Stimulated activated CD4-positive, alpha-beta T cell treated with anti-CD3 and anti-CD28 coated beads, Interleukin-12 subunit alpha, Interleukin-12 subunit beta, amount 100 ng/mL, for 48 hours (primary cell): ENCODE data around the gene MORN5.

Experiments
- DNase-seq, 3 donors: peaks; one replicate each; pipeline ENCODE4 v3.0.0-alpha.2; 2020; ENCODE audit warnings: low read depth in 2 of 3, low spot score in 1 of 3

The MORN5 gene

DNA sequence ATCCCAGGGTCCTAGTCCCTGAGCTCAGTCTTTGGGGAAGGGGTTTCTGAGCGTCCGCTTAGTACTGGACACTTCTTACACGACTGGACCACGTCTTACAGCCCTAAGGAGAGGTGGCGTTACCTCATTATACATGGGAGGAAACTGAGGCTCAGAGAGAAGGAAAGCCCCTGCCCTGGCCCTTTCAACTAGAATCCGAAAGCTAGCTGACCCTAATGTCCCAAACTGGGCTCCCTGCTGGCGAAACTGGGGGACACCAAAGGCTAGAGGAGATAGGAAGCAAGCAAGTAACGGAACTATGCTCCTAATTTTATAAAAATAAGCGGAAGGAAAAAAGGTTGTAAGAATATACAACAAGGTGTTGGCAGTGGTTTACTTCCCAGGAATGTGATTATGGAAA is 54.8 kb downstream of the MORN5 start:
- no peak for DNase-seq

DNA sequence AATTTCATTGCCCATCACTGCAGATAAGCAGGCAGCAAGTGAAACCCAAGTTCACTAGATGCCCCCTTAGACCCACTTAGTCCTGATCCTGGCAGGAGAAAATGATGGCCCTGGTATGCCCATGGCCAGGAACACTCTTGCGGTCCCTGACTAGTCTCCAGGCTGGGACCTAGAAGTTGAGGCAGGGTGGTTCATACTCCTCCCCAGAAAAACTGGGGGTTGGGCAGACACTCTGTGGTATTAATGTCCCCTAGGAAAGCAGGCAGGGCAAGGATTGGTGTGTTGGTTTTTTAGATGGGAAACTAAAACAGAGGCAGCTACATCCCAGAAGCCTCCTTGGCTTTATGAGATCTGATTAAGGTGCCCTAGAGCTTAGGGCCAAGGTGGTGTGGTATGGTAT is 56.0 kb downstream of the MORN5 start:
- DNase-seq: no peak

DNA sequence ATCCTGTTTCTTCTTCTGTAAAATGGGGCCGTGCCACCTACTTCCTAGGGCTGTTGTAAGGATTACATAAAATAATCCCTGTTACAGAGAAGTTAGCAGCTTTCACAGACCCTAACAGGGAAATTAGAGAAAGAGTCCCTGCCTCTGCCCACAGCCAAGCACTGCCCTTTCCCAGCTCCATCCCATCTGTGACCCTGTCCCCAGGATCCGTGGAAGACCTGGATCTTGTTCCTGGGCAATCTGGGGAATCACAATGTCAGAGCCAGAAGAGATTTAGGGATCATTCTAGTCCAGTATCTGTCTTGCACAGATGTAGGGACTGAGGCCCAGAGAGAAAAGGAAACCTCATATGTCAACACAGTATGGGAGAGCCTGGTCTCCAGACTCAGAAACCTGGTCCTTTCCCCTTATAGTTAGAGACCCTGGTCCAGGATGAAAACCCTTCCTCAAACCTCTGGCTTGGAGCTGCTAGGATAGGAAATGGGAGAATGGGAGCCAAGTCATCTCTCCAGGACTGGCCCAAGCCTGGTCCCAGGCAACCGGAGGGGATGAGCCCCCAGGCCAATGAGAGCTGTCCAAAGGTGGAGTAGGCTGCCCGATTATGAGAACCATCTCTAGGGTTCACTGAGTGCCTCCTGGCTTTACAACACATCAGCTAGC is 56.6 kb downstream of the MORN5 start:
- DNase-seq: no peak

DNA sequence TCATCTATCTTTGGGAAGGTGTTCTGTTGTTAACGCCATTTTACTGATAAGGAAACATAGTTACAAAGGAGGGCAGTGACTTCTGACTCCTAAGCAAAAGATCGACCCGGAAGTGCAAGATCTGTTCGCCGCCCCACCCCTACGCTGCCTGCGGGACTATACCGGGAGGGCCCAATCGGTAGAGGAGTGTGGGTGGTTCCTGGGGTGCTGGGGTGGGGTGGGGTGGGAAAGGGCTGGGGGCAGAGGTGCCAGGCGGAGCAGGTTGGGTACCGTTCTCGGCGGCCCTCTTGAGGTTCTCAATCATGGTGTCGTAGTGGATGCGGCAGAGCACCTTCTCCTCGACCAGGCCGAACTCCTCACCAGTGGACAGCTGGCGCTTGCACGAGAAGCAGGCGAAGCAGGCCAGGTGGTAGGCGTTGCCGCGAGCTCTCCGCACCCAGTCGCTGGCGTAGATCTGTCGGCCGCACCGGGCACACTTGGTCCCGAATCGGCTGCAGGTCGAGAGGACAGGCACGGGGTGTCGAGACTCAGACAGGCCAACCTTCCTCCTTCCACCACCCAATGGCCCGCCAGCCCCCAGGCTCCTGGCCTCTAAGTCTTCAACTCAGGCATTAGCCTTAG is 57.2 kb downstream of the MORN5 start:
- no peak for DNase-seq

DNA sequence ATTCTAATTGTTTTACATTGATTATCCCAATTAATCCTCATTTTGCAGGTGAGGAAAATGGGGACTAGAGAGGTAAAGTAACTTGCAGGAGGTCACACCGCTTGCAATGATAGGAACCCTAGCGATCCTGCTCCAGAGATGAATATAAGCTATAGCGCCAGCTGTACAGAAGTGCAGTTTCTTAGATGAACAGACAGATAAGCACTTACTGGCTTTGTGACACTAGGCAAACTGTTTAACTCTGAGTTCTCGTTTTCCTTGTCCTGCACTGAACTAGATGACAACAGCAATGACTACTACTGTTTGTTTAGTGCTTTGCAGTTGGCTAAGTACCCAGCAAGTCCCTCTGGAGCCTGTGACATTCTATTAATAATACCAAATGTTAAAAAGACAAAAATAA is 57.9 kb downstream of the MORN5 start:
- DNase-seq: no peak

DNA sequence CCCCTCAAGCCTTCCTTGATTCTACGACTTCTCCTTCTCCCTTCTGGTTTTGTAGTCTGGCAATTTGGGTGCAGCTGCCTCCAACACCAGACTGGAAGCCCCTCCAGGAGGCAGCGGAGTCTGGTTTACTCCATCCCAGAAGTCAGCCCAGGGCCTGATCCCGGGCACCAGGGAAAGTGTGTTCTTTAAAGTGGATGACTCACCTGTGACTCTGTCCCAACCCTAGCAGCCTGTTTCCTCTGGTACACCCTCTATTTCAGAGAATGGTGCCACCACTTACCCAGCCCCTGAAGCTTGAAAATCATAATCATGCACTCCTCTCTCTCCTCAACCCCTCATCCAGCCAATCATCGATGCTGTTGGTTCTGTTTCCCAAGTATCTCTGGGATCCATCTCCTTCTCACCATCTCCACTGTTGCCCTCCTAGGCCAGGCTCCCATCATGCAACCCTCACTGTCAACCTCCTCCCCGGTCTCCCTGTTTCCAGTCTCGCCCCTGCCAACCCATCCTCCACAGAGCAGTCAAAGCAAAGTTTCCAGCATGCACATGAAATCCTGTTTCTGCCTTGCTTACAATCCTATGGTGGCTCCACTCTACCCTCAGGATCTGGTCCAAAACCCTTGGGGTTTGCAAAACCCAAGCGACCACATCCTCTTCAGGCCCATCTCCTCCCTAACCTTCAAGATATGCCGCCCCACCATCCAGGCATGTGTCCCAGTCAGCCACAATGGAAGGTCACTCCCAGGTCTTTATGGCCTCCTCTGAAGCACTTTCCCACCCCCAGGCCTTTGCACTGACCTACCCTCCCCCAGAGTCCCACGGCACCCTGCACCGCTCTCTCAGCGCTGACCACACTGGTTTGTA is 58.6 kb downstream of the MORN5 start:
- no peak for DNase-seq

DNA sequence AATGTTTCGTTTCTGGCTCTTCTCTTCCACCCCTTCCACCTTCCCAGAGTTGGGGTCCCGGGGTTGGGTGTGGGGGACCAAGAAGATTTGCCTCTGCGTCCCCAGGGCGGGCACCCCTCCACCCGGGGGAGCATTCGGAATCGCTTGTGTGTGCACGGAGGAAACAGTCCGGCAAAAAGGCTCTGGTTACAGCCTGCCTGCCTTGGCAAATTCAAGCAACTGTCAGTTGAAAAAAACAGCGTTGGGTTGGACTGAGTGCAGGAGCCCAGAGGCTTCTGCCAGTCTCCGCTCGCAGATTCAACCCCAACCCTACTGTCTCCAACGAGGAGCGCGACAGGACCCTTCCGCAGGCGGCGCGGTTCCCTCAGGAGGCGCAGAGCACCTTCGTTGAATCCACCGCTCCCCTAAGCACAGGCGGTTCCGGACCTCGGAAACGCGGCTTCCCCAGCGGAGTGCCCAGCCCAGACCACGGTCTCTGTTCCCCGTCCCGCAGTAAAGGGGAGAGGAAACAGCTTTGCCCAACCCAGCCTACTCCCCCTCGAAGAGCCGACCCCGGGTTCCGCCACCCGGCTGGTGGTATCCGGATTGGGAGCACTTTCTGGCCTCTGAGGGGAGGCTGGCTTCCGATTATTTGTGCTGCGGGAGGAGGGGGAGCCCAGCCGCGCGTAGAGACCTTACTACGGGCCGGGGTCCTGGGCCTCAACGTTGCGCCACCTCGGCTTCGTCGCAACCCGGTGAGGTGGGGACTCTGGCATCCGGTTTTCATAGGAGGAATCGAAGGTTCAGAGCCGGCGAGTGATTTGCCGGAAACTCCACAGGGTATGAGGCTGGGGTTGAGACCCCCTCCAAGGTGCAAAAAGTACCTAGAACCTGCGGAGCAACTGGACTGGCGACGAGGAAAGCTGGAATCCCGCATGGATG is 59.5 kb downstream of the MORN5 start:
- DNase-seq: no peak

DNA sequence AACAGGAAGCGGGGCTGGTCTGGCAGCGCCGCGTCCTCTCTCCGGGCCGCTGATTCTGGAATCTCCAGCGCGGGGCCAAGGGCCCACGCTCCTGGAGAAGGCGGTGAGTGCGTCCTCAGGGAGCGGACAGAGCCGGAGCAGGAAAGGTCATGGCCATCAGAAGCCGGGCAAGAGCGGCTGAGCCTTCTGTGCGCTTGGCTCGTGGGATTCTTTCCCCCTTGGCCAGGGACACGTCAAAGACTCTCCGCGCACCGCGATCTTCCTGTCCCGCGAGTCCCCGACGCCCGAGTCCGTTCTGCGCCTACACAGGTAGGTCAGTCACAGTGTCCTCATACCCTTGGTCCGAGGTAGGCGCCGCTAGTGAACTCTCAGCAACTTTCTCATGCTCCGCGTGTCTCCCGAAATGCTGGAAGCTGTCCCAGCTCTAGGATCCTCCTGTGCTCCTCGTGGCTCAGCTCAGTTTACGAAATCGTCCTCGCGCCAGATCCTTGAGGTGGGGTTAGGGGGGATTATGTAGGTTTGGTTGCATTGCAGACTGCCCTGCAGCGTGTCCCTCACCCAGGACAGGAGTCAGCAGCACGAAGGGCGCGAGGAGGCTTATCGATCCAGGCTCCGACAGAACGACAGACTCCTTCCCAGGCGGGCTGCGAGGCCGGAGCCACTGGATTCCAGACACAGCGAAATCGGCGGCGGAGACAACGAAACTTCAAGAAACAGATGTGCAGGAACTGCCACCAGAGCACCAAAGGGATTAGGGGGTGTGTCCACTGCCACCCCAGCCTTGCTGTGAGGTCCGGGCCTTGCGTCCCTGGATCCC is 60.4 kb downstream of the MORN5 start:
- no peak for DNase-seq

DNA sequence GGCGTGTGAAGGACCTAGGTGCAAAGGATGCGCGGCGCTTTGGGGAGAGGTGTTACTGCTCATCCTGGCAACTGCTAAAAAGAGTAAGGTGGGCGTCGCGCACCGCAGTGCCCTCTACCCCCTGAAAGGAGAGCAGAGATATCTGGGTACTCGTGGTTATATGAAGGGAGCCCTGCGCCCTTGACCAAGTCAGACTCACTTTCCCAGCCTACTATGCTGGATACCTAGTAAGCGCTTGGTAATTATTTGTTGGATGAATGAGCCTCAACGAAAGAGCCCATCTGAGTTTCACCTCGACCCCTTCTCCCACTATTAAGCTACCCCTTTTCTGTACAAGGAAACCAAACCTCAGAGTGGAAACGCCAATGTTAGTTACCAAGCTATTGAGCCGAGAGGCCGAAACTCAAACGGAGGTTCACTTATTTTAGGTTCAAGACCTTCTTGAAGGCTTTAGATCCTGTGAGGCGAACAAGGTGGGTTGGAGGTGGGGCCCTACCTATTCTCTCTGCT is 61.0 kb downstream of the MORN5 start:
- DNase-seq: no peak

DNA sequence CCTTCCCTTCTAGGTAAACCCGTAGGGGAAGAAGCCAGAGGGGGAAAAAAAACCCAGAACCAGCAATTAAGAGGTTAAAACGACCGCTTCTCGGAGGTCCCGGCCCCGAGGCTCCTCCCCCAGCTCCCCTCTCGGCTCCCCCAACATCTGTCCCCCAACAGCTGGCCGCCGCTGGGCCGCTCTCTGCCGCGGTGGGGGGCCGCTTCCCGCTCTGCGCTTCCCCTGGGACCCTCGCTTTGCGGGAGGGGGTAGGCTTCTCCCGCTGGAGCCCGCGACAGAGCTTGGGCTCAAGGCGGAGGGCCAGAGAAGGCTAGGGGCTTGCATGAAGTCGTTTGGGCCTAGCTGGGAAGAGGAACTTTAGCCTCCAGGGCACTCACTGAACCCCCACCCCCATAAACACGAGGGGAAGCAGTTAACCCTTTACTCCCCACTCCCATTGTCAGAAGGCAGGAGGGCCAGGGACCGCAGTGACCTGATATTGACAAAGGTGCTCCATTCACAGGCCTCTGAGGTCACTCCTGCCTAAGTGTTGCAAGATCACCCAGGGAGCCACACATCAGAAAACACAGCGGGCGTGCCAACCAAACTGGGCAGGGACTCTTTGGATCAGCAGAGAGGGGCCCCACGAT is 61.6 kb downstream of the MORN5 start:
- no peak for DNase-seq

DNA sequence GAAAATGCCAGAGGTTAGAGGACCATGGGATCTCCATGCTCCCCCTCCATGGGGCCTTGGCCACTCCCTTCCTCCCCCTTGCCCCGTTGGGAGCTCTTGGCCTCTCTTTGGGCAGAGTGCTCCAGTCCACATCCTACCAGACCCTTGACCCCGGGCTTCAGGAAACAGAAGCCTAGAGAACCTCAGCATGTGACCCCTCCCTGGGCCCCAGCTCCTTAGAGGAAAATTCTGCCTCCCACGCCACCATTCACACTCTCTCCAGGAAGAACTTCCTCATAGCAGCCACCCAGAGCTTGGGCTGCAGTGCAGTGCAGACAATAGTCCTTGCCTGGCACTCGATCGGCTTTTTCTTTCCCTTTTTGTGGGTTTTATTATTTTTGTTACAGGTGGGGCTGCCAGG is 63.1 kb downstream of the MORN5 start:
- DNase-seq: no peak

DNA sequence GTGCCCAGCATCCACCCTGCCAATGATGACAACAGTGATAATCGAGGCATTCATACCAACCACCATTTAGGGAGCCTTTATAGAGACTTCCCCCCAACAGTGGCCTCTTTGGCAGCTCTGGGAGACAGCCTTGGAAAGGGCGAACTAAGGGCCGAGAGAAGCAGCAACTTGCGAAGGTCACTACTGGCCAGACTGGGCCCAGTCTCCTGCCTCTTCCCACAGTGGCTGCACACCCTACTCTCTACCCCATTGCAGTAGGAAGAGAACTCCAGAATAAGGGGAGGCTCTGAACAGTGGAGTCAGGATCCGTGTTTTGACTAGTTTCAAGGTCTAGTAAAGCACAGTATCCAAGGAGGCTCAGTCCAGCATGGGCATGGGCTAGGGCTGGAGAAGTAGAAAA is 63.7 kb downstream of the MORN5 start:
- DNase-seq: no peak

DNA sequence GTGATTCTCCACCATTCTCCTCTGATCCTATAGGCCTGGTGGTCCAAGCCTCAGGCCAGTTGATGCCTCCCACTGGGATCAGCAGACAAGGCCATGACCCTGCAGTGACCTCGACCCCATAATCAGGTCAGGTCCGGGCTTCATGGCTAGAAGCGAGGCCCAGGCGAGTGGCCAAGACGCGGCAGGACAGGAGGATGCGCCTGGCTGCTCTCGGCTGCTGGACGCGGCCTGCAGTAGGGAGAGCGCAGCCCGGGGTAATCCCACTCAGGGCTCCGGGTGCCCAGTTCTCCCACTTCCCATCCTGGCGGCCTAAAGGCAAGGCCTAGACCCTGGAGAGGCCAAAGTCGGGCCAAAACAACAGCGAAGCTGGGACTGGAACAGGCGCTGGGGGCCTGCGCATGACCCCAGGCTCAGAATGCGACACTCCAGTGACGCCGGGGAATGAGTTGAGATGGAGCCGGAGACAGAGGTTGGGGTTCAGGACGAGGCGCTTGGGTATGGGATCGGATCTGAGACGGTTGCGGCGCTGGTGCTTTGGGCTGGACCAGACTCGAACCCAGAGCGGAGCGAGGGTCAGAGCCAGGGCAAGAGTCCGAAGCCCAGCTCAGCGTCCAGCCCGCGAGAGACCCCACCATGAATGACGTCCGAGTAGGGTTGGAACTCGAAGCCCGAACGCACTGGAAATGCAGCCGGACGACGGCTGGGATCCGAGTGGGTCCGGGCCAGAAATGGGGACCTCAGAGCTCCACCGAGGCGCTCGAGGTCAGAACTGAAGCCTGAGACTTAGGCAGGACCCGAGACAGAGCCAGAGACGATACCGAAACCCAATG is 65.8 kb downstream of the MORN5 start:
- no peak for DNase-seq

DNA sequence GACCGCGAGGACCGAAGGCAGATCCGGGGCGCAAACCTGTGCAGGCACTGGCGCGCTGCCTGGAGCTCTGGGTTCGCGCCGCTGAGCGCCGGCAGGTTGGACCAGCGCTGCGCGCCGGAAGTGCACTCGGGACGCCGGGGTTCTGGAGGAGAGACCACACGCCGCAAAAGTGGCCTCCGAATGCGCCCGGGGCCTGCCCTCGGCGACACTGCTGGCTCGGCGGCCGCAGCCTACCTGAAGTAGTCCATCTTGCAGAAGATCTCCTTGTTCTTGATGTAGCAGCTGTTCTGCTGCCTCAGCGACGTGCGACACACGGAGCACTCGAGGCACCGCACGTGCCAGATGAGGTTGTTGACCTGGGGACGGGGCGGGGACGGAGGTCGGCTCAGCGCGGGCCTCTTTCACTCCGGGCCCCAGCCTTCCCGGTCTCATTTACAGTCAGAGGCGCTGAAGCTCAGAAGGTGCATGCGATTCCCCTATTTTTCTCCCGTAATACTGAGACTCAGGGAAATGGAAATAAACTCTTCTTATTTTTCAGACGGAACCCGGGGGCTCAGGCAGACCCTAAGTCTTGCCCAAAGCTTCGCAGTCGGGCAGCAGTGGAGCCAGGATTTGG is 66.5 kb downstream of the MORN5 start:
- no peak for DNase-seq

DNA sequence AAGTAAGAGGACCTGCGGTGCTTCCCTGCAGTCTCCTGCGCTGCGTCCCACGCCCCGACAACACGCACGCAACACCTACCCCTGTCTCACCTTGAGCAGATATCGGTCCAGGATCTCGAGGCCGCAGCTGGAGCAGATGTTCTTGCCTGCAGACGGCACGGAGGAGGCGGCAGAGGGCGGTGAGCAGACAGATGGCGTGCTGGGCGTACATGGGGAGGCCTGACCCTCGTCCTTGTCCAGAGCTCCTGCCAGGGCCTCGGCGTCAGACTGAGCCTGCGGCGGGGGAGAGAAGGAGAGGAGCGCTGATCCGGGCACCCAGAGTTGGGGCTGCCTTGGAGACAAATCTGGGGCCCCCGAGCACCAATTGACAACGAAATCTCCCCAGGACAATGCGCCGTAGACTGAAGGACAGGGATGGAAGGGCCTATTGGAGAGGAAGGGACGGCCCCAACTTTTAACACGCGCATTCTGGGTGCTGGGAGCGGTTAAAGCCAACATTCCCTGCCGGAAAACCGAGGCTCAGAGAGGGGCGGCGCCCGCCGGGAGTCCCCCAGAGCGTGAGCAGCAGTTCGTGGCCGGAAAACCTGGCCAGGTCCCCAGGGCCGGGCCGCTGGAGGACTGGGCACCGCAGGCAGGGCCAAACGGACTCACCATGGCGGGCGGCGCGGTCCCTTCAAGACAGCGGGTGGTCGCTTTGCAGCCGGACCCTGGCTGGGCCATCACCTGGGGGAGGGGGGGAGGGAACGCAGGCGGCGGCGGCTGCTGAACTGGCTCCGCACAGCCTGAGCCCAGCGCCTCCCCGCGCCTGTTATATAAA is 67.3 kb downstream of the MORN5 start:
- no peak for DNase-seq

DNA sequence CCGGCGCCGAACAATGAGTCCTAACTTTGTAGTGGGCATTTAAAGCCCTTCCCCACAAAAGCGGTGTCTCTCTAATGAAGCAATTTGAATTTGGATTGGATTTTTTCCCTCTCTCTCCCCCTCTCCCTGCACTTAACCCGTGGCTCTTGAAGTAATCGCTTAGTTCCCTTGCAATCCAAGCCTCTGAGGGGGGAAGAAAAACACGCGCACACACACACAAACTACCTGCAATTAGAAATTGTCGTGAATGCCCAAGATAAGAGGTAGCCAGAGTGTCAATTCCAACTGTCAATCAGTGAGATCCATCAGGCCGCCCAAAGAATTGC is 67.8 kb downstream of the MORN5 start:
- DNase-seq: no peak

DNA sequence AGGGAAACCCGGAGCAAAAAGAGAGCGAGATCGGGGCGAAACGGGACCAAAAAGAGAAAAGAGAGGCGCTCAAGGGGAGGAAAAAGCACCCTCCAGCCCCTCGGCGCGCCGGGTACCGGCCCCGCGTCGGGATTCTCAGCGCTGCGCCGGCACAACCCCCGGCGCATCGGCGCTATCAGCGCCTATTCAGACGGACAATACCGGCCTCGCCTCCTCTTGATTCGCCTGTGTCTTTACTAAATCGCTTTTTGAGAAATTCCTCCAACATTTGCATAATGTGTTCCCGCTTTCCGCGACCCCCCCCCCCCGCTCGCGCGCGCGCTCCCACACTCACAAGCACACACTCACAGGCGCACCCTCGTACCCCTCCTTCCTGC is 68.5 kb downstream of the MORN5 start:
- DNase-seq: no peak
